GM13976 (cell line): ENCODE measurements around the gene IQCK.

ENCODE experiments used
- DNase-seq: peaks from one replicate; pipeline ENCODE4 v3.0.0; 2012; ENCODE audit warnings: low spot score
- in situ Hi-C: fragments of 300-500 bp; cut with MboI; formaldehyde crosslinking; loops from one replicate; pipeline ENCODE4 v1.12.0; 2022; ENCODE audit warnings: low sequenced_read_pairs, mixed read lengths, inconsistent platforms; ENCODE audit not compliant: unreplicated experiment
- TF ChIP-seq, protein P1 (sequence below): IDR thresholded peaks from 2 replicates; pipeline ENCODE4 v1.5.1; 2012; ENCODE audit warnings: borderline replicate concordance, mild to moderate bottlenecking; ENCODE audit not compliant: insufficient read depth; ENCODE audit errors: extremely low read depth, missing control alignments, control extremely low read depth

Gene IQCK

DNA sequence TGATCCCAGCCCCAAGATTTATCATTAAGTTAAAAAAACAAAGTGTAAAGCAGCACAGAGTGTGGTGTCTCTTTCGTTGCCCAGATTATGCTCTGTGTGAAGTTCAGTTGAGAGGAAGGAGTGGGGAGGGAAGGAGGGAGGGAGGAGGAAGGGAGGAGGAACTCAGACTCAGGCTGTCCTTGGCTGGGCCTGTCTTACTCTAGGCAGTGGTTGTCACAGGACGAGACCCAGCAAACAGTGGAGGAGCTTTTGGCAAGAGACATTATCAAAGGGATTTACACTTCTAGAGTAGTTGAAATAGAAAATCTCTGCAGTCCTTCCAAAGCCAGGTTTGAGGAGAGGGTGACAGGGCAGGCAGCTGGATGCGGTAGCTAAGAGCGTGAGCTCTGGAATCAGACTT lies 27.9 kb upstream of the IQCK start:
- TF ChIP-seq, protein P1, sequence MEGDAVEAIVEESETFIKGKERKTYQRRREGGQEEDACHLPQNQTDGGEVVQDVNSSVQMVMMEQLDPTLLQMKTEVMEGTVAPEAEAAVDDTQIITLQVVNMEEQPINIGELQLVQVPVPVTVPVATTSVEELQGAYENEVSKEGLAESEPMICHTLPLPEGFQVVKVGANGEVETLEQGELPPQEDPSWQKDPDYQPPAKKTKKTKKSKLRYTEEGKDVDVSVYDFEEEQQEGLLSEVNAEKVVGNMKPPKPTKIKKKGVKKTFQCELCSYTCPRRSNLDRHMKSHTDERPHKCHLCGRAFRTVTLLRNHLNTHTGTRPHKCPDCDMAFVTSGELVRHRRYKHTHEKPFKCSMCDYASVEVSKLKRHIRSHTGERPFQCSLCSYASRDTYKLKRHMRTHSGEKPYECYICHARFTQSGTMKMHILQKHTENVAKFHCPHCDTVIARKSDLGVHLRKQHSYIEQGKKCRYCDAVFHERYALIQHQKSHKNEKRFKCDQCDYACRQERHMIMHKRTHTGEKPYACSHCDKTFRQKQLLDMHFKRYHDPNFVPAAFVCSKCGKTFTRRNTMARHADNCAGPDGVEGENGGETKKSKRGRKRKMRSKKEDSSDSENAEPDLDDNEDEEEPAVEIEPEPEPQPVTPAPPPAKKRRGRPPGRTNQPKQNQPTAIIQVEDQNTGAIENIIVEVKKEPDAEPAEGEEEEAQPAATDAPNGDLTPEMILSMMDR: no peak
- in situ Hi-C loops: no loop called here
- no peak for DNase-seq

GRCh38 chr16:19691161-19691711 lies 26.8 kb upstream of the IQCK start:
- in situ Hi-C loops: no loop called here
- DNase-seq: no peak
- TF ChIP-seq, protein P1: no peak

DNA sequence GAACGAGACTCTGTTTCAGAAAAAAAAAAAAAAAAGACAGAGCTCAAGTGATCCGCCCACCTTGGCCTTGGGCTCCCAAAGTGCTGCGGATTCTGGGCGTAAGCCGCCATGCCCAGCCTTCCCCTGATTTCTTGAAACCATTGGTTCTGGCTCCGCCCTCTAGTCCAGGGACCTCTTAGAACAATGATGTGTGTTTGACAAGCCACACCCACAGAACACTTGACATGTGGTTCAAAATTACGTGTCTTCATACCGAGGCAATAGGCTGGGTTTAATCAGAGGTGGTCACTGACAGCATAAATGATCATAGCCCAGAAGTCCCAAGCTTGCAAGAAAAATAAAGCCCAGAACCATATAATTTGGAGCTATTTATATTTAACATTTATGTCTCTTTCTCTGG lies 23.1 kb upstream of the IQCK start:
- no peak for DNase-seq
- in situ Hi-C loops: no loop called here
- TF ChIP-seq, protein P1: no peak

GRCh38 chr16:19696328-19696727 lies 21.7 kb upstream of the IQCK start:
- no peak for DNase-seq
- in situ Hi-C loops: no loop called here
- TF ChIP-seq, protein P1: no peak

GRCh38 chr16:19696961-19697360 lies 21.1 kb upstream of the IQCK start:
- DNase-seq: no peak
- TF ChIP-seq, protein P1: no peak
- in situ Hi-C loops: no loop called here

GRCh38 chr16:19697756-19698318 lies 20.2 kb upstream of the IQCK start:
- no peak for DNase-seq
- in situ Hi-C loops: no loop called here
- TF ChIP-seq, protein P1: no peak
